Measurements from ENCODE around the gene CFAP57.

DNA sequence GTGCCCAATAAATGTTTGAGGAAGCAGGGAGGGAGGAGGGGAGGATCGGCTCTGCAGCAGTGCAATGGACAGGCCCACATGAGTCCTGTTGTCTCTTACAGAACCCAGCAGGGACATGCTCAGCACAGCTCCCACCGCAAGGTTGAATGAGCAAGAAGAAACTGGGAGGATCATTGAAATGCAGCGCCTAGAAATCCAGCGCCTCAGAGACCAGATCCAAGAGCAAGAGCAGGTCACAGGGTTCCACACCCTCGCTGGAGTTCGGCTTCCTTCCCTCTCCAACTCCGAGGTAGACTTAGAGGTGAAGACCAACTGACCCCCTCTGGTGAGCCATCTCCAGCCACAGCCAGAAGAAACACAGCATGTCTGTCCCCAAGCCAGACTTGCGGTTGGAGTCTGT is 81.7 kb downstream of the CFAP57 start:
- TF ChIP-seq, protein P1, sequence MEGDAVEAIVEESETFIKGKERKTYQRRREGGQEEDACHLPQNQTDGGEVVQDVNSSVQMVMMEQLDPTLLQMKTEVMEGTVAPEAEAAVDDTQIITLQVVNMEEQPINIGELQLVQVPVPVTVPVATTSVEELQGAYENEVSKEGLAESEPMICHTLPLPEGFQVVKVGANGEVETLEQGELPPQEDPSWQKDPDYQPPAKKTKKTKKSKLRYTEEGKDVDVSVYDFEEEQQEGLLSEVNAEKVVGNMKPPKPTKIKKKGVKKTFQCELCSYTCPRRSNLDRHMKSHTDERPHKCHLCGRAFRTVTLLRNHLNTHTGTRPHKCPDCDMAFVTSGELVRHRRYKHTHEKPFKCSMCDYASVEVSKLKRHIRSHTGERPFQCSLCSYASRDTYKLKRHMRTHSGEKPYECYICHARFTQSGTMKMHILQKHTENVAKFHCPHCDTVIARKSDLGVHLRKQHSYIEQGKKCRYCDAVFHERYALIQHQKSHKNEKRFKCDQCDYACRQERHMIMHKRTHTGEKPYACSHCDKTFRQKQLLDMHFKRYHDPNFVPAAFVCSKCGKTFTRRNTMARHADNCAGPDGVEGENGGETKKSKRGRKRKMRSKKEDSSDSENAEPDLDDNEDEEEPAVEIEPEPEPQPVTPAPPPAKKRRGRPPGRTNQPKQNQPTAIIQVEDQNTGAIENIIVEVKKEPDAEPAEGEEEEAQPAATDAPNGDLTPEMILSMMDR (IDR thresholded peaks at IDR 0.05; ENCODE audit: insufficient read depth, low read length, poor library complexity, severe bottlenecking), result no peak
- no peak for TF ChIP-seq EZH2phosphoT487 (conservative IDR thresholded peaks at IDR 0.05; ENCODE audit: low read length)
